ENCODE measurements around the gene TP63. TPM values are rescaled to one million over a fixed set of nuclear protein-coding genes. Genes with fewer than 3 reads are reported as not detected.

TP63 gene
- total and polyA plus RNA-seq, 11 donors = 0.11 to 1.4 (median 0.37) TPM

DNA sequence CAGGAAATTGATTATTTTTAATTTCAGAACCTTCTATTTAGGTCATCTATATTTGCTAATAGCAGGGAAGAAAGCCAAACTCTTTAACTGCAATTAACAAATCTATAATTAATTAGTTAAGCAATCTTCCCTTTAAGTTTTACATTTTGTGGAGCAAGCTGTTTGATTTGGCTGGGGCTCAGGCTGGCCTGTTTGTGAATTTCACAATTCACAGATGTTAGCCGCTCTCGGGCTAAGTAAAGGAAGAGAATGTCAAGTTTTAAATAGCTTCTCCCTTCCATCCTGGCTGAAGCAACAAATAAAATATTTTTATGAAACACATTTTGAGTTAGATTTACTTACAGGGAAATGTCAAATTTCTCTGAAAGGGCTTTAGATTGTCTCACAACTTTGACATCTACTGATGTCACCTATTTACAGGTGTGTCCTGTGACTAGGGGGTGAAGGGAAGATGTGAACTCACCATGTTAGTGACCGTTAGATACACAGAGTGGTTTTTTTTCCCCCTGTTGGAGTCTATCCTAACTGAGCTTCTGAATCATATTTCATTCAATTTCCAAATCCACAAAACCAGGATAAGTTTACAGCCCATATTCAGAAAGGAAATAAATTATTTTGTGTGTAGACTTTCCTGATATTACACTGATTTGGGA is 1.3 kb upstream of the TP63 start:
- Histone ChIP-seq H3K27me3 (no peaks in the 10 kb centered on the region), H3K4me1 (peaks cover 0 to 23% (median 6%) of the 10 kb centered on the region in 12 donors), H3K4me3 (peak overlapping the region in 7 of 12 donors; percentile 38 to 59 (median 44)), H3K9me3 (no peaks in the 10 kb centered on the region), H3K27ac (peak overlapping the region in 10 of 12 donors; percentile 3 to 69 (median 56)), H3K36me3 (no peaks in the 10 kb centered on the region)
- TF ChIP-seq POLR2A (IDR thresholded peaks at IDR 0.05) = no peak
- TF ChIP-seq, protein P1, sequence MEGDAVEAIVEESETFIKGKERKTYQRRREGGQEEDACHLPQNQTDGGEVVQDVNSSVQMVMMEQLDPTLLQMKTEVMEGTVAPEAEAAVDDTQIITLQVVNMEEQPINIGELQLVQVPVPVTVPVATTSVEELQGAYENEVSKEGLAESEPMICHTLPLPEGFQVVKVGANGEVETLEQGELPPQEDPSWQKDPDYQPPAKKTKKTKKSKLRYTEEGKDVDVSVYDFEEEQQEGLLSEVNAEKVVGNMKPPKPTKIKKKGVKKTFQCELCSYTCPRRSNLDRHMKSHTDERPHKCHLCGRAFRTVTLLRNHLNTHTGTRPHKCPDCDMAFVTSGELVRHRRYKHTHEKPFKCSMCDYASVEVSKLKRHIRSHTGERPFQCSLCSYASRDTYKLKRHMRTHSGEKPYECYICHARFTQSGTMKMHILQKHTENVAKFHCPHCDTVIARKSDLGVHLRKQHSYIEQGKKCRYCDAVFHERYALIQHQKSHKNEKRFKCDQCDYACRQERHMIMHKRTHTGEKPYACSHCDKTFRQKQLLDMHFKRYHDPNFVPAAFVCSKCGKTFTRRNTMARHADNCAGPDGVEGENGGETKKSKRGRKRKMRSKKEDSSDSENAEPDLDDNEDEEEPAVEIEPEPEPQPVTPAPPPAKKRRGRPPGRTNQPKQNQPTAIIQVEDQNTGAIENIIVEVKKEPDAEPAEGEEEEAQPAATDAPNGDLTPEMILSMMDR (IDR thresholded peaks at IDR 0.05) = no peak
- WGBS, 4 donors = 37 to 49% (median 47%) methylated on average over 3 of the region's 3 CpGs
- ATAC-seq = peak in 3 of 4 donors; percentile 45 to 74 (median 62)
- intact Hi-C loops (cut with DNase I) = no loop called here
- DNase-seq = peak in 3 of 5 donors; percentile 24 to 42 (median 34)

DNA sequence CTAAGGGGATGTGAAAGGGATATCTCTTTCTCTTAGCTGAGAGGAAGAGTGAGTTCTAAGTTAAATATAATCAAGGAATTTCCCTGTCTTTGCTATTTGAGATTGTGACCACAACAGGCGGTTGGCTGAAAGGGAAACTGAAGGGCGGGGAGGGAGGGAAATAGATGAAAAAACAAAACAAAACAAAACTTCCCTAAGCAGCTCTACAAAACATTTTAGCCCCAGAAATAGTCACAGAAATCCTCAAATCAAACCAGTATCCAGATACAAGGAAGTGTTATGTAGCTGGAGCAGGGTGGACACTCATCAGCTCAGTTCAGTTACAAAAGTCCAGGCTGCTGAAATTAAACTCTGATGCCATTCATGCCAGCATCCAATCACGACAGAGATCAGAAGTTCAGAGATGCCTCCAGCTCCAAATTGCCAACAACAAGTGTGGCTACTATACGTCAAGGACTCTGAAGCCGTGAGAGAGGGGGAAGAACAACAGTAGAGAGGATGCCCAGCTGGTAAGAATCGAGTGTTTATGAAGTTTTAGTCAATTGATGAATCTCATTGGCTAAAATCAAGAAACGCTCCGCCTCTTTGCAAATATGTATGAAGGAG is 319 bp upstream of the TP63 start:
- Histone ChIP-seq H3K4me3 (peak overlapping the region in 11 of 12 donors; percentile 12 to 59 (median 42)), H3K4me1 (peaks cover 0 to 23% (median 6%) of the 10 kb centered on the region in 12 donors), H3K36me3 (no peaks in the 10 kb centered on the region), H3K27me3 (no peaks in the 10 kb centered on the region), H3K27ac (peak overlapping the region; percentile 11 to 69 (median 46)), H3K9me3 (no peaks in the 10 kb centered on the region)
- 41 to 53% (median 45%) methylated on average over 8 of the region's 8 CpGs for WGBS, 4 donors
- intact Hi-C loops (cut with DNase I) = no loop called here
- TF ChIP-seq POLR2A (IDR thresholded peaks at IDR 0.05) = no peak
- TF ChIP-seq, protein P1 (IDR thresholded peaks at IDR 0.05) = no peak
- DNase-seq (no peak), ATAC-seq (peak in 2 of 4 donors; percentile 46 to 61)

DNA sequence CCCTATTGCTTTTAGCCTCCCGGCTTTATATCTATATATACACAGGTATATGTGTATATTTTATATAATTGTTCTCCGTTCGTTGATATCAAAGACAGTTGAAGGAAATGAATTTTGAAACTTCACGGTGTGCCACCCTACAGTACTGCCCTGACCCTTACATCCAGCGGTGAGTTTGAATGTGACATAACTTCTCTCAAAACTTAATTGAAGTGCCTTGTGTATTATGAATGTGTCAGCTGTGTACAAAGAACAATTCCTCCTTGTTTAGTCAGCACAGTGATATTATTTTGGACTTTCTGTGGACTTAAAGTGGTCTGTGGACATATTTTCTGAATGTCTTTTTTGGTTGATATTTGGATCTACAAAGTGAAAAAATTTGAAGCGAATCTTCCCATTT is 220 bp downstream of the TP63 start:
- Histone ChIP-seq H3K4me3 (peak overlapping the region in 10 of 12 donors; percentile 17 to 59 (median 42)), H3K27ac (peak overlapping the region in 5 of 12 donors; percentile 34 to 69 (median 59)), H3K27me3 (no peaks in the 10 kb centered on the region), H3K9me3 (no peaks in the 10 kb centered on the region), H3K4me1 (peaks cover 0 to 23% (median 6%) of the 10 kb centered on the region in 12 donors), H3K36me3 (no peaks in the 10 kb centered on the region)
- no peak for DNase-seq
- 66 to 78% (median 70%) methylated on average over 6 of the region's 6 CpGs for WGBS, 4 donors
- no peak for TF ChIP-seq POLR2A (IDR thresholded peaks at IDR 0.05)
- TF ChIP-seq, protein P1 (IDR thresholded peaks at IDR 0.05) = no peak
- ATAC-seq = no peak
- intact Hi-C loops (cut with DNase I) = no loop called here

DNA sequence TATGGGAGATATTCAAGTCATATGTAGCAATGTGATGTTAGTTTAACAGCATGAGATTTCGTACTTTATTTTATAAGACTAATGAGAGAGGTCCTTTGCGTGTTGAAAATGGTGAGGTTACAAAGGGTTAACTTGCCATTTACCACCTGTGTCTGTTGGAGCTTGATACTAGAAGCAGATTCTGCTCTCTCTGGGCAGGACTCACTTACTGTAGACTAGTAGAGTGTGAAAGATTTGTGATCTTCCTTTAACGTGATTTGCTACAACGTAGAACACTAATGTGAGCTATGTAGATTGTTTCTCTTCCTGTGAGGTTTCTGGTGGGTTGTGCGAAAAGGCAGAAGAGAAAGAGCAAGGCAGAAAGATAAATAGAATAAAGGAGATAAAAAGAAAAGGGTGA is 1.1 kb downstream of the TP63 start:
- Histone ChIP-seq H3K4me1 (peaks cover 0 to 23% (median 6%) of the 10 kb centered on the region in 12 donors), H3K9me3 (no peaks in the 10 kb centered on the region), H3K4me3 (peak overlapping the region in 4 of 12 donors; percentile 9 to 59 (median 27)), H3K27ac (peak overlapping the region in 3 of 12 donors; percentile 17 to 69 (median 44)), H3K36me3 (no peaks in the 10 kb centered on the region), H3K27me3 (no peaks in the 10 kb centered on the region)
- WGBS, 4 donors = 51 to 60% (median 55%) methylated on average over 5 of the region's 5 CpGs
- no peak for TF ChIP-seq POLR2A (IDR thresholded peaks at IDR 0.05)
- TF ChIP-seq, protein P1 (IDR thresholded peaks at IDR 0.05) = no peak
- ATAC-seq (no peak), DNase-seq (no peak)
- intact Hi-C loops (cut with DNase I) = no loop called here
